BE2C (cell line): ENCODE data around the gene ROBO1.

ENCODE experiments used
- DNase-seq: peaks from one replicate; pipeline ENCODE4 v3.0.0-alpha.2; 2020
- H3K27me3 ChIP-seq: fragments of 250-450 bp; sonication (Bioruptor Pico); 2 replicates; pipeline ENCODE4 v1.5.1; 2020; ENCODE audit warnings: mild to moderate bottlenecking
- H3K36me3 ChIP-seq: fragments of 250-450 bp; sonication (Bioruptor Pico); 2 replicates; pipeline ENCODE4 v1.5.1; 2020; ENCODE audit warnings: mild to moderate bottlenecking
- H3K4me1 ChIP-seq: fragments of 250-450 bp; sonication (Bioruptor Pico); 2 replicates; pipeline ENCODE4 v1.5.1; 2020
- H3K4me3 ChIP-seq: 2 replicates; pipeline ENCODE4 v1.5.1; 2011; ENCODE audit warnings: low read depth, low read length
- H3K9me3 ChIP-seq: fragments of 250-450 bp; sonication (Bioruptor Pico); 2 replicates; pipeline ENCODE4 v1.5.1; 2020
- CTCF ChIP-seq: IDR thresholded peaks from 2 replicates; pipeline ENCODE4 v1.5.1; 2012; ENCODE audit warnings: mild to moderate bottlenecking, low read depth, low read length

ROBO1 gene

GRCh38 chr3:79167651-79168416 is 600.0 kb downstream of the ROBO1 start:
- Histone ChIP-seq H3K27me3 (no peaks in the 10 kb centered on the region), H3K4me3 (no peak overlapping the region), H3K4me1 (no peaks in the 10 kb centered on the region), H3K36me3 (no peaks in the 10 kb centered on the region), H3K9me3 (no peaks in the 10 kb centered on the region)
- DNase-seq: no peak
- no peak for TF ChIP-seq CTCF

- Histone ChIP-seq H3K4me3 (no peak overlapping the region), H3K36me3 (no peaks in the 10 kb centered on the region), H3K27me3 (no peaks in the 10 kb centered on the region), H3K4me1 (no peaks in the 10 kb centered on the region), H3K9me3 (no peaks in the 10 kb centered on the region)
- DNase-seq: no peak
- no peak for TF ChIP-seq CTCF
Observed at GRCh38 chr3:79162653-79163052, 605.1 kb downstream of the ROBO1 start.

GRCh38 chr3:79161941-79162340 is 605.9 kb downstream of the ROBO1 start:
- no peaks in the 10 kb centered on the region for H3K4me1 ChIP-seq
- H3K36me3 ChIP-seq: no peaks in the 10 kb centered on the region
- no peak for DNase-seq
- no peaks in the 10 kb centered on the region for H3K9me3 ChIP-seq
- H3K27me3 ChIP-seq: no peaks in the 10 kb centered on the region
- H3K4me3 ChIP-seq: no peak overlapping the region
- TF ChIP-seq CTCF: no peak

- H3K27me3 ChIP-seq: no peaks in the 10 kb centered on the region
- no peaks in the 10 kb centered on the region for H3K36me3 ChIP-seq
- no peak for TF ChIP-seq CTCF
- no peaks in the 10 kb centered on the region for H3K4me1 ChIP-seq
- H3K9me3 ChIP-seq: no peaks in the 10 kb centered on the region
- no peak for DNase-seq
- no peak overlapping the region for H3K4me3 ChIP-seq
Observed at GRCh38 chr3:79160421-79160820, 607.4 kb downstream of the ROBO1 start.

- Histone ChIP-seq H3K4me3 (no peak overlapping the region), H3K4me1 (no peaks in the 10 kb centered on the region), H3K36me3 (no peaks in the 10 kb centered on the region), H3K9me3 (no peaks in the 10 kb centered on the region), H3K27me3 (no peaks in the 10 kb centered on the region)
- TF ChIP-seq CTCF: no peak
- DNase-seq: no peak
Observed at GRCh38 chr3:79159736-79160135, 608.1 kb downstream of the ROBO1 start.

GRCh38 chr3:79157191-79157590 is 610.6 kb downstream of the ROBO1 start:
- TF ChIP-seq CTCF: no peak
- DNase-seq: no peak
- H3K36me3 ChIP-seq: no peaks in the 10 kb centered on the region
- no peaks in the 10 kb centered on the region for H3K27me3 ChIP-seq
- no peak overlapping the region for H3K4me3 ChIP-seq
- no peaks in the 10 kb centered on the region for H3K4me1 ChIP-seq
- H3K9me3 ChIP-seq: no peaks in the 10 kb centered on the region
